ENCODE measurements around the gene SH3D19.

The SH3D19 gene

GRCh38 chr4:151193414-151193813, 132.0 kb downstream of the SH3D19 start:
- Mint-ChIP-seq H3K4me3 (no peak overlapping the region), H3K27me3 (peaks cover 11 to 12% of the 10 kb centered on the region in 2 donors), H3K36me3 (peaks cover 1 to 3% of the 10 kb centered on the region in 2 donors), H3K9me3 (peaks cover 8 to 16% of the 10 kb centered on the region in 2 donors), H3K27ac (no peak overlapping the region), H3K4me1 (no peaks in the 10 kb centered on the region)
- ATAC-seq (replicated peaks), result no peak
- DNase-seq, result no peak

- Mint-ChIP-seq H3K4me3 (no peak overlapping the region), H3K27me3 (peaks cover 11 to 12% of the 10 kb centered on the region in 2 donors), H3K36me3 (peaks cover 1 to 3% of the 10 kb centered on the region in 2 donors), H3K9me3 (peaks cover 8 to 16% of the 10 kb centered on the region in 2 donors), H3K27ac (no peak overlapping the region), H3K4me1 (no peaks in the 10 kb centered on the region)
- no peak for ATAC-seq (replicated peaks)
- DNase-seq, result no peak
Observed at GRCh38 chr4:151192556-151193235, 132.7 kb downstream of the SH3D19 start.

- Mint-ChIP-seq H3K4me1 (no peaks in the 10 kb centered on the region), H3K4me3 (no peak overlapping the region), H3K27me3 (no peaks in the 10 kb centered on the region), H3K27ac (no peak overlapping the region), H3K9me3 (peaks cover 0 to 2% of the 10 kb centered on the region in 2 donors), H3K36me3 (no peaks in the 10 kb centered on the region)
- ATAC-seq (replicated peaks) (no peak), DNase-seq (no peak)
Observed at GRCh38 chr4:151184523-151185458, 140.6 kb downstream of the SH3D19 start.

- Mint-ChIP-seq H3K4me1 (no peaks in the 10 kb centered on the region), H3K4me3 (no peak overlapping the region), H3K27me3 (no peaks in the 10 kb centered on the region), H3K9me3 (no peaks in the 10 kb centered on the region), H3K36me3 (no peaks in the 10 kb centered on the region), H3K27ac (no peak overlapping the region)
- no peak for DNase-seq
- no peak for ATAC-seq (replicated peaks)
Observed at GRCh38 chr4:151182455-151182996, 142.9 kb downstream of the SH3D19 start.

- H3K36me3 Mint-ChIP-seq, result no peaks in the 10 kb centered on the region
- DNase-seq (no peak), ATAC-seq (replicated peaks) (no peak)
- H3K4me3 Mint-ChIP-seq, result no peak overlapping the region
- H3K27me3 Mint-ChIP-seq, result peaks cover 0 to 6% of the 10 kb centered on the region in 2 donors
- H3K9me3 Mint-ChIP-seq, result no peaks in the 10 kb centered on the region
- no peak overlapping the region for H3K27ac Mint-ChIP-seq
- H3K4me1 Mint-ChIP-seq, result no peaks in the 10 kb centered on the region
Observed at GRCh38 chr4:151176685-151177084, 148.7 kb downstream of the SH3D19 start.

- no peak overlapping the region for H3K4me3 Mint-ChIP-seq
- ATAC-seq (replicated peaks), result no peak
Observed at GRCh38 chr4:151175754-151176631, 149.4 kb downstream of the SH3D19 start.

GRCh38 chr4:151175233-151175632, 150.2 kb downstream of the SH3D19 start:
- H3K4me3 Mint-ChIP-seq, result no peak overlapping the region
- no peak overlapping the region for H3K27ac Mint-ChIP-seq
- no peak for ATAC-seq (replicated peaks)
- peaks cover 0 to 10% of the 10 kb centered on the region in 2 donors for H3K27me3 Mint-ChIP-seq
- DNase-seq, result no peak
- no peaks in the 10 kb centered on the region for H3K9me3 Mint-ChIP-seq
- H3K36me3 Mint-ChIP-seq, result no peaks in the 10 kb centered on the region
- no peaks in the 10 kb centered on the region for H3K4me1 Mint-ChIP-seq

More at GRCh38 chr4:151175754-151176631, 149.4 kb downstream of the SH3D19 start:
- H3K27ac Mint-ChIP-seq, result no peak overlapping the region
- H3K36me3 Mint-ChIP-seq, result no peaks in the 10 kb centered on the region
- DNase-seq, result no peak
- peaks cover 0 to 10% of the 10 kb centered on the region in 2 donors for H3K27me3 Mint-ChIP-seq
- no peaks in the 10 kb centered on the region for H3K9me3 Mint-ChIP-seq
- H3K4me1 Mint-ChIP-seq, result no peaks in the 10 kb centered on the region

- Mint-ChIP-seq H3K9me3 (no peaks in the 10 kb centered on the region), H3K4me1 (no peaks in the 10 kb centered on the region), H3K36me3 (no peaks in the 10 kb centered on the region), H3K4me3 (no peak overlapping the region), H3K27ac (no peak overlapping the region), H3K27me3 (peaks cover 0 to 10% of the 10 kb centered on the region in 2 donors)
- ATAC-seq (replicated peaks) (no peak), DNase-seq (no peak)
Observed at GRCh38 chr4:151174784-151175183, 150.6 kb downstream of the SH3D19 start.

GRCh38 chr4:151173871-151174270, 151.5 kb downstream of the SH3D19 start:
- Mint-ChIP-seq H3K4me3 (no peak overlapping the region), H3K27me3 (peaks cover 6 to 15% of the 10 kb centered on the region in 2 donors), H3K27ac (no peak overlapping the region), H3K9me3 (no peaks in the 10 kb centered on the region), H3K4me1 (no peaks in the 10 kb centered on the region), H3K36me3 (no peaks in the 10 kb centered on the region)
- ATAC-seq (replicated peaks) (no peak), DNase-seq (no peak)

GRCh38 chr4:151169900-151170299, 155.5 kb downstream of the SH3D19 start:
- no peak for DNase-seq
- peaks cover 9 to 28% of the 10 kb centered on the region in 2 donors for H3K27me3 Mint-ChIP-seq

GRCh38 chr4:151169223-151169622, 156.2 kb downstream of the SH3D19 start:
- no peaks in the 10 kb centered on the region for H3K36me3 Mint-ChIP-seq
- H3K4me1 Mint-ChIP-seq, result no peaks in the 10 kb centered on the region
- H3K27ac Mint-ChIP-seq, result no peak overlapping the region
- no peaks in the 10 kb centered on the region for H3K9me3 Mint-ChIP-seq
- ATAC-seq (replicated peaks), result no peak
- DNase-seq, result no peak
- H3K4me3 Mint-ChIP-seq, result no peak overlapping the region
- peaks cover 9 to 29% of the 10 kb centered on the region in 2 donors for H3K27me3 Mint-ChIP-seq

More at GRCh38 chr4:151169900-151170299, 155.5 kb downstream of the SH3D19 start:
- H3K36me3 Mint-ChIP-seq, result no peaks in the 10 kb centered on the region
- H3K4me3 Mint-ChIP-seq, result no peak overlapping the region
- H3K27ac Mint-ChIP-seq, result no peak overlapping the region
- H3K9me3 Mint-ChIP-seq, result no peaks in the 10 kb centered on the region
- no peaks in the 10 kb centered on the region for H3K4me1 Mint-ChIP-seq
- ATAC-seq (replicated peaks), result no peak

- no peak for ATAC-seq (replicated peaks)
- Mint-ChIP-seq H3K9me3 (no peaks in the 10 kb centered on the region), H3K27ac (no peak overlapping the region), H3K27me3 (peaks cover 9 to 27% of the 10 kb centered on the region in 2 donors), H3K4me1 (no peaks in the 10 kb centered on the region), H3K4me3 (no peak overlapping the region), H3K36me3 (no peaks in the 10 kb centered on the region)
- DNase-seq, result no peak
Observed at GRCh38 chr4:151167561-151167960, 157.8 kb downstream of the SH3D19 start.

GRCh38 chr4:151166636-151167035, 158.8 kb downstream of the SH3D19 start:
- H3K27ac Mint-ChIP-seq, result no peak overlapping the region
- peaks cover 9 to 22% of the 10 kb centered on the region in 2 donors for H3K27me3 Mint-ChIP-seq
- H3K4me3 Mint-ChIP-seq, result no peak overlapping the region
- H3K9me3 Mint-ChIP-seq, result no peaks in the 10 kb centered on the region
- H3K4me1 Mint-ChIP-seq, result no peaks in the 10 kb centered on the region
- no peak for DNase-seq
- ATAC-seq (replicated peaks), result no peak
- no peaks in the 10 kb centered on the region for H3K36me3 Mint-ChIP-seq

Measured in stimulated activated naive B cell treated with anti-CD40 and anti-IgM and Interleukin-4, amounts not matched to agents 10 μg/mL and 1 μg/mL and 100 μg/mL, for 72 hours (primary cell).